ENCODE data around the gene TBX1.

GRCh38 chr22:19785461-19786263 lies 25.1 kb downstream of the TBX1 start:
- TF ChIP-seq CTCF (IDR thresholded peaks at IDR 0.05) (no peak), POLR2A (IDR thresholded peaks at IDR 0.05) (no peak)

Data from uterus (tissue), 2 donors.